NCI-H526 treated with DMSO at 0.1 percent for 48 hours (cell line): Measurements from ENCODE around the gene PDCD7.
"Not testable (repeated sequence)": the region's sequence is repeated elsewhere in the genome, so short reads cannot be mapped to it uniquely, and the experiment has no call there.

ENCODE experiments used
- DNase-seq: peaks from one replicate; lab custom pipeline; 2025; lab: John Stamatoyannopoulos, UW

PDCD7 gene, protein sequence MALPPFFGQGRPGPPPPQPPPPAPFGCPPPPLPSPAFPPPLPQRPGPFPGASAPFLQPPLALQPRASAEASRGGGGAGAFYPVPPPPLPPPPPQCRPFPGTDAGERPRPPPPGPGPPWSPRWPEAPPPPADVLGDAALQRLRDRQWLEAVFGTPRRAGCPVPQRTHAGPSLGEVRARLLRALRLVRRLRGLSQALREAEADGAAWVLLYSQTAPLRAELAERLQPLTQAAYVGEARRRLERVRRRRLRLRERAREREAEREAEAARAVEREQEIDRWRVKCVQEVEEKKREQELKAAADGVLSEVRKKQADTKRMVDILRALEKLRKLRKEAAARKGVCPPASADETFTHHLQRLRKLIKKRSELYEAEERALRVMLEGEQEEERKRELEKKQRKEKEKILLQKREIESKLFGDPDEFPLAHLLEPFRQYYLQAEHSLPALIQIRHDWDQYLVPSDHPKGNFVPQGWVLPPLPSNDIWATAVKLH

GRCh38 chr15:65133548-65134200 is at the start of gene PDCD7:
PDCD7 (minus strand) TSS chr15:65133808; CDS start chr15:65133781, 27 bp downstream.
- DNase-seq, result peak; percentile 90

DNA sequence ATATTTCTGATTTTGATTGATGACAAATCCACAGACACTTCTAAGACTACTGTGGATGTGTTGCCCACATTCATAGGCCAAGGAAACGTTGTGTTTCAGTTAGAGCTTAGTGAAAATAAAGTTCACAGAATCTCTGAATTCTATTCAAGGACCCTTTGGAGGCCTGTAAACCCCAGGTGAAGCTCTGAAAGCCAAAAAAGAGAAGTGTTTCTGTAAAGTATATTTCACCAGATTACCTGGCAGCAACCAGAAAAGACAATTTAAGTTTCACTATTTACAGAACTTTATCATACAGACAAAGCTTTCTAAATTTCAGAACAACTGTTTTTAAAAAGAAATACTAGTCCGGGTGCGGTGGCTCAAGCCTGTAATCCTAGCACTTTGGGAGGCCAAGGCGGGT is 48.9 kb upstream of the PDCD7 start:
- no peak for DNase-seq

DNA sequence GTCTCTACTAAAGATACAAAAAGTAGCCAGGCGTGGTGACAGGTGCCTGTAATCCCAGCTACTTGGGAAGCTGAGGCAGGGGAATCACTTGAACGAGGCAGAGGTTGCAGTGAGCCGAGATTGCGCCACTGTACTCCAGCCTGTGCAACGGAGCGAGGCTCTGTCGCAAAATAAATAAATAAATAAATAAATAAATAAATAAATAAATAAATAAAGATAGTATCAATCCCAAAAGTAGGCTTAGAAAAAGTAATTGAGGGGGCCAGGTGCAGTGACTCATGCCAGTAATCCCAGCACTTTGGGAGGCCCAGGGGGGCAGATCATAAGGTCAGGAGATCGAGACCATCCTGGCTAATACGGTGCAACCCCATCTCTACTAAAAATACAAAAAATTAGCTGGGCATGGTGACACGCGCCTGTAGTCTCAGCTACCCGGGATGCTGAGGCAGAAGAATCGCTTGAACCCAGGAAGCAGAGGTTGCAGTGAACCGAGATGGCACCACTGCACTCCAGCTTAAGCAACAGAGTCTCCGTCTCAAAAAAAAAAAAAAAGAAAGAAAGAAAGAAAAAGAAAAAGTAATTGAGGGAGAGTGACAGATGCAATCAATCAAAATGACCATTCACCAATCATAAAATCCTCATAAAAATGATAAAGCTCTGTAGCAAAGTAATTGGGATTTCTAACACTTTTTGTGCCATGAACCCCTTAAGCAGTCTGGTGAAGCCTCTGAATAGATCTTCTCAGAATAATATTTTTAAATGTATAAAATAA is 48.2 kb upstream of the PDCD7 start:
- not testable (repeated sequence) for DNase-seq

GRCh38 chr15:65180167-65180566 is 46.6 kb upstream of the PDCD7 start:
- DNase-seq, result no peak

GRCh38 chr15:65177901-65178300 is 44.3 kb upstream of the PDCD7 start:
- no peak for DNase-seq

- DNase-seq, result no peak
Observed at GRCh38 chr15:65176056-65176455, 42.4 kb upstream of the PDCD7 start.

DNA sequence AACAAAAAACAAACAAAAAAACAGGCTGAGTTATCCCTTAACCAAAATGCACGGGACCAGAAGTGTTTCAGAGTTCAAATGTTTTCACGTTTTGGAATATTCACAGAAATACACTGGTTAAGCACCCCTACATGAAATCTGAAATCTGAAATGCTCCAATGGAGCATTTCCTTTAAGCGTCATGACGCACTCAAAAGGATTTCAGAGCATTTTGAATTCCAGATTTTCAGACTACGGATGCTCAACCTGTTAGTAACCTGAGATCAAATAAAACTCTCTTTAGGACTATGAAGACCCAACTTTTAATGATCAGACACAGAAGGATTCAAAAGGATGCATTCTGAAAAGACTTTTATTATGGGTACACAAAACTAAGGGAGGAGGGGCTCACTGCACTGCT is 41.9 kb upstream of the PDCD7 start:
- DNase-seq, result no peak

GRCh38 chr15:65174509-65174908 is 40.9 kb upstream of the PDCD7 start:
- no peak for DNase-seq

DNA sequence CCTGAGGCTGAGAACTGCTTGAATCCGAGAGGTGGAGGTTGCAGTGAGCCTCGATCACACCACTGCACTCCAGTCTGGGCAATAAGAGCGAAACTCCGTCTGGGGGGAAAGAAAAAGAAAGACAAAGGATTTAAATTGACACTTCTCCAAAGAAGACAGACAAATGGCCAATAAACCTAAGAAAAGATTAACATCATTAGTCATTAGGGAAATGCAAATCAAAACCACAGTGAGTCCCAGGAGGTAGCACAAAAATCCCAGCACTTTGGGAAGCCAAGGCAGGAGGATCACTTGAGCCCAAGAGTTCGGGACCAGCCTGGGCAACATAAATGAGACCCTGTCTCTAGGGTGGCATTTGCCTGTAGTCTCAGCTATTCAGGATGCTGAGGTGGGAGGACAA is 38.9 kb upstream of the PDCD7 start:
- DNase-seq, result no peak

DNA sequence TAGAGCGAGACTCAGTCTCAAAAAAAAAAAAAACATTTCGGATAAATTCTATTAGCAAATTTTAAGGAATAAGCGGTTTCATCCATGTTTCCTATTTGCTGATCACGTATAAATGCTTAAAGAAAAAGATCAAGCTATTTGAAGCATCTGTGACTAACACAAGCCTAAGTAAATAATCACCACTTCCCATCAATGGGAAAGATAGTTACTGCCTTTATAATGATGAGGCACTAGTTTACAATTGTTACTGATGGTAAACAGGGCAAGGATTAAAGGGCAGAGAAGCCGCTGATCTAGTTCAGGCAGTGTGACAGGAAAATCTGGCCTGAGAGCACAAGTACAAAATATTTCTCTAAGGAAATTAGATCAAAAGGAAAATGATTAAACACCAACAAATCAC is 37.8 kb upstream of the PDCD7 start:
- DNase-seq, result no peak

DNA sequence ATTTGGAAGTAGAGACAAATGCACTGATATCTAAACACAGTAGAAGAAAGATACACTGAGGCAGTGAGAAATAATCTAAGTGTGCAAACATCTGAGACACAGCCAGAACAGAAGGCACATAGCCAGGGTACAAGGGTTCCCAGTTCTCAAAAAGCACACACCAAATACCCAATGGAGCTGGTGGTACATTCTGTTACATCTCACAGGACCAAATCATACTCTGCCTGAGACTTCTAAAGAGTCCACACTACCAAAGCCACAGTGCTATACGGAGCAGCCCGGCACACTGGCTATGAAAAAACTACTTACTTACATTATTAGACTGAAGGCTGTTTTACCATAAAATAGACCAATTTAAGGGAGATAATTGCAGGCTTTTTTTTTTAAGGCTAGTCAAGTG is 32.3 kb upstream of the PDCD7 start:
- DNase-seq, result no peak

DNA sequence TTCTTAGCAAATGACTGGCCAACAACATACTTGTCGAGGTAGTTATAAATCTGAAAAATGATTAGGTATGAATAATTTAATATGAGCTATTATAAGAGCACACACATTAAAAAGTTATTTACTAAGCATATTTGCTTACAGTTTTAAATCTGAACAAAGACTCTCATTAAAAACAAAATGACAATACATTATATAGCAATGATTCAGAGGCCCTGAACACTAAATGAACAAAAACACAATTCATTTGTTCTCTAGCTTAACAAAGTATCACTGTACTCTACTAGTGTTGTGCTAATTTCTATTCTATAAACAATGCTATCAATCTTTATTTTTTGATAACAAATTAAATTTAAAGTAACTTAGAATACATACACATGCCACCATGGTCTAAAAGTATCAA is 30.5 kb upstream of the PDCD7 start:
- no peak for DNase-seq

- no peak for DNase-seq
Observed at GRCh38 chr15:65163041-65163440, 29.4 kb upstream of the PDCD7 start.

DNA sequence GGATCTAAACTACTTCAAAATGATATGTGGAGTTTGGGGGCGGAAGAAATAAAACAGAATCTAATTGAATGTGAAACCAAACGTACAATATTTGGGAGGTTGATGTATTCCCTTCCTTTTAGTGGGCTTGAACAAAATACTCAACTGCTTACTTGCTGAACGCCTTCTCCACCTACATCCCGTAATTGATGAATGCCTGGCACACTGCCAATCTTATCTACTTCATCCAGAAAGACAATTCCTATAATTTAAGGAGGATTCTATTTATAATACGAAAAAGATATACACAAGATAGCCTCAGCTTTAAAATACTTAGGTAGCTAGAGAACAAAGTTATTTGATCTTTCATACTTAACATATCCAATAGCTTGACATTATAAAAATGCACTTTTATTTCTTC is 23.1 kb upstream of the PDCD7 start:
- DNase-seq, result no peak

DNA sequence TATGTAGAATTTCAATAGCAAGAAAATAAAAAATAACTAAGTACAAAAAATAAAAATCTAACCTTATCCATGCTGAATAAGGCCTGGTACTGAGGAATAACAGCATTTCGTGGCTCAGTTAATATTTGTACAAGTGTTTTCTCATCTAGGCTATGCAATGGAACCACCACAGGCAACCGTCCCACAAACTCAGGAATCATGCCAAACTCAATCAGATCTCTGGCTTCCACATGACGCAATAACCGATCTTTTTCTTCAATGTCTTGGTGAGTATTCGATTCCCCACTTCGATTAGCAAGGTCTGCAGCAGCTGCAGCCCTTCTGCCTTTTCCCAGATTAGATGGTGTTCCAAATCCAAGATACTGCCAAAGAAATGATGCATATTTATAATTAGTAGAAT is 21.1 kb upstream of the PDCD7 start:
- DNase-seq, result no peak

DNA sequence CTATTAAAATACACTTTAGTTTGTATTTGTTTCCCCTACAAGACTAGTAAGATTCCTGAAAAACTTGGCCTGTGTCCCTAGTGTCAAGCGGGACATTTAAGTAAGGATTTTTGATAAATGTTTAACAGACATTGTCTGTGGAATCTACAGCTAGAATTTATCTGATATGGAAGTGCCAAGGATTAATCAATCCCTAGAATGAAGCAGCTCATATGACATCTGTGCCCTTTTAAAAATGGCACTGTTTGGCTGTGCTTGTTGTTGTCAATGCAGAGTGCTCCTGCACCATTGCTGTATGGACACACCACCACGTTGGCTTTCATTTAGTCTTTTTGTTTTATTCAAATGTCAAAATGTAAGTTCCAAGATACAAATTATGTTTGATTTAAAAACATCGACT is 14.3 kb upstream of the PDCD7 start:
- DNase-seq, result no peak

DNA sequence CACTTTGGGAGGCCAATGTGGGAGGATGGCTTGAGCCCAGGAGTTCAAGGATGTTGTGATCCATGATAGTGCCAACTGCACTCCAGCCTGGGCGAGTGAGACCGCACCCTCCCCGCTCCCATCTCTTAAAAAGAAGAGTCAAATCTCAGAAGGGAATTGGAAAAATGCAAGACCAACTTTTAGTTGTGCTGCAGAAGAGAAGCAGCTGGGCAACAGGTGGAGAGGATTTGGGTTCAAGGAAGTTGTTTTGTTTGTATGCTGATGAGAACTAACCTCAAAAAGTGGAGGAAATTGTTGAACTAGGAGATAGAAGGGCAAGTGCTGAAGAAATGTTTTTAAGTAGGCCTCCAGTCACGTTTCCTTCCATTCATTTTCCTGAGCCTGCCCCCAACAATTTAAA is 12.8 kb upstream of the PDCD7 start:
- DNase-seq, result no peak

DNA sequence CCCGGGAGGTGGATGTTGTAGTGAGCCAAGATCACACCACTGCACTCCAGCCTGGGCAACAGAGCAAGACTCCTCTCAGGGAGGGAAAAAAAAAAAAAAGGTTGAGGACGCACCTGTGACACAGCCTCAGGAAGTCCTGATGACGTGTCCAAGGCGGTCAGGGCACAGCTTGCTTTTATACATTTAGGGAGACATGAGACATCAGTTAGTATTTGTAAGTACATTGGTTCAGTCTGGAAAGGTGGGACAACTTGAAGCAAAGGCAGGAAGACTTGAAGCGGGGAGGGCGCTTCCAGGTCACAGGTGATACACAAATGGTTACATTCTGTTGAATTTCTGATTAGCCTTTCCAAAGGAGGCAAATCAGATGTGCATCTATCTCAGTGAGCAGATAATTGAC is 5.0 kb upstream of the PDCD7 start:
- not testable (repeated sequence) for DNase-seq

- DNase-seq, result not testable (repeated sequence)
Observed at GRCh38 chr15:65137893-65138292, 4.3 kb upstream of the PDCD7 start.

- DNase-seq, result not testable (repeated sequence)
Observed at GRCh38 chr15:65137089-65137488, 3.5 kb upstream of the PDCD7 start.

DNA sequence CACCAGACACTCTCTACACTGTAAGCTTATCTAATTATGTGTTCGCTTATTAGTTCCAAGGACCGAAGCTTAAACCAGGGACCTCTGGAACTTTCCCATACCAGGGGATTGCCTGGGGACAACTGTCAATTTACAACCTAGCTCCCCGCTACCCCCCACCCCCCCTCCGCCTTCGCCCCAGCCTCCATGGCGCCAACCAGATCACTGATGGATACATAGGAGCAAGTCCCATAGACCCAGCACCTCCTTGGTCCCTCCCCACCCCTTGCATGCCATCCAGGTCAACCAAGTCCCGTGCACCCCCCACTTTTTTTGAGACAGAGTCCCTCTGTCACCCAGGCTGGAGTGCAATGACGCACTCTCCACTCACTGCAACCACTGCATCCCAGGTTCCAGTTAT is 930 bp upstream of the PDCD7 start:
- DNase-seq, result no peak

- DNase-seq, result no peak
Observed at GRCh38 chr15:65132878-65133547, 595 bp downstream of the PDCD7 start.
